SK-N-SH treated with all-trans-retinoic acid at 6 μM for 48 hours (cell line): ENCODE results near the gene MMEL1.

Source experiments
- ATAC-seq: fragments of 200-7000 bp; cut with Tn5 transposase; 3 replicates; pipeline ENCODE4 v1.9.1; 2020; ENCODE audit warnings: mild to moderate bottlenecking, moderate library complexity
- BACH2 ChIP-seq: fragments of 250-450 bp; sonication (Bioruptor Pico); IDR thresholded peaks from 2 replicates; pipeline ENCODE4 v1.9.0; 2021; ENCODE audit warnings: mild to moderate bottlenecking, borderline replicate concordance
- CSDC2 ChIP-seq: fragments of 250-450 bp; sonication (Bioruptor Pico); IDR thresholded peaks from 2 replicates; pipeline ENCODE4 v1.5.0; 2020; ENCODE audit warnings: mild to moderate bottlenecking, moderate library complexity
- GLIS3 ChIP-seq: fragments of 250-450 bp; sonication (Bioruptor Pico); IDR thresholded peaks from 2 replicates; pipeline ENCODE4 v1.5.0; 2020; ENCODE audit warnings: mild to moderate bottlenecking, moderate library complexity
- ISL1 ChIP-seq: fragments of 250-450 bp; sonication (Bioruptor Pico); IDR thresholded peaks from 2 replicates; pipeline ENCODE4 v2.1.2; 2022; ENCODE audit warnings: mild to moderate bottlenecking, moderate library complexity
- OSR1 ChIP-seq: fragments of 250-450 bp; sonication (Bioruptor Pico); IDR thresholded peaks from 2 replicates; pipeline ENCODE4 v1.8.0; 2022; ENCODE audit warnings: moderate library complexity, mild to moderate bottlenecking, inconsistent platforms
- PPARA ChIP-seq: fragments of 250-450 bp; sonication (Bioruptor Pico); IDR thresholded peaks from 2 replicates; pipeline ENCODE4 v1.5.0; 2020; ENCODE audit warnings: mild to moderate bottlenecking, borderline replicate concordance
- RARB ChIP-seq: fragments of 250-450 bp; sonication (Bioruptor Pico); IDR thresholded peaks from 2 replicates; pipeline ENCODE4 v1.8.0; 2021; ENCODE audit warnings: mild to moderate bottlenecking, moderate library complexity
- SNAI2 ChIP-seq: fragments of 250-450 bp; sonication (Bioruptor Pico); IDR thresholded peaks from 2 replicates; pipeline ENCODE4 v1.5.0; 2020; ENCODE audit warnings: mild to moderate bottlenecking, moderate library complexity
- TCF4 ChIP-seq: fragments of 250-450 bp; sonication (Bioruptor Pico); IDR thresholded peaks from 2 replicates; pipeline ENCODE4 v1.8.0; 2021; ENCODE audit warnings: mild to moderate bottlenecking, moderate library complexity, borderline replicate concordance
- ZFP3 ChIP-seq: fragments of 250-450 bp; sonication (Bioruptor Pico); IDR thresholded peaks from 2 replicates; pipeline ENCODE4 v1.5.0; 2020; ENCODE audit warnings: mild to moderate bottlenecking, moderate library complexity
- ZFP30 ChIP-seq: fragments of 450-650 bp; formaldehyde crosslinking; IDR thresholded peaks from 2 replicates; pipeline ENCODE4 v1.5.0; 2022; ENCODE audit warnings: mild to moderate bottlenecking, moderate library complexity
- ZNF70 ChIP-seq: fragments of 450-650 bp; formaldehyde crosslinking; IDR thresholded peaks from 2 replicates; pipeline ENCODE4 v1.5.0; 2020; ENCODE audit warnings: mild to moderate bottlenecking, moderate library complexity
- TF ChIP-seq, protein P1 (sequence below): fragments of 250-450 bp; sonication (Bioruptor Pico); IDR thresholded peaks from 2 replicates; pipeline ENCODE4 v1.5.0; 2020; ENCODE audit warnings: mild to moderate bottlenecking, moderate library complexity
- TF ChIP-seq, protein P2 (sequence below): fragments of 250-450 bp; sonication (Bioruptor Pico); IDR thresholded peaks from 2 replicates; pipeline ENCODE4 v1.8.0; 2020; ENCODE audit warnings: mild to moderate bottlenecking, moderate library complexity, borderline replicate concordance
- TF ChIP-seq, protein P3 (sequence below): fragments of 250-450 bp; sonication (Bioruptor Pico); IDR thresholded peaks from 2 replicates; pipeline ENCODE4 v1.8.0; 2021; ENCODE audit warnings: low read depth, mild to moderate bottlenecking, moderate library complexity, borderline replicate concordance
- TF ChIP-seq, protein P4 (sequence below): fragments of 250-450 bp; sonication (Bioruptor Pico); IDR thresholded peaks from 2 replicates; pipeline ENCODE4 v1.5.1; 2021; ENCODE audit warnings: mild to moderate bottlenecking, moderate library complexity

MMEL1 gene

DNA sequence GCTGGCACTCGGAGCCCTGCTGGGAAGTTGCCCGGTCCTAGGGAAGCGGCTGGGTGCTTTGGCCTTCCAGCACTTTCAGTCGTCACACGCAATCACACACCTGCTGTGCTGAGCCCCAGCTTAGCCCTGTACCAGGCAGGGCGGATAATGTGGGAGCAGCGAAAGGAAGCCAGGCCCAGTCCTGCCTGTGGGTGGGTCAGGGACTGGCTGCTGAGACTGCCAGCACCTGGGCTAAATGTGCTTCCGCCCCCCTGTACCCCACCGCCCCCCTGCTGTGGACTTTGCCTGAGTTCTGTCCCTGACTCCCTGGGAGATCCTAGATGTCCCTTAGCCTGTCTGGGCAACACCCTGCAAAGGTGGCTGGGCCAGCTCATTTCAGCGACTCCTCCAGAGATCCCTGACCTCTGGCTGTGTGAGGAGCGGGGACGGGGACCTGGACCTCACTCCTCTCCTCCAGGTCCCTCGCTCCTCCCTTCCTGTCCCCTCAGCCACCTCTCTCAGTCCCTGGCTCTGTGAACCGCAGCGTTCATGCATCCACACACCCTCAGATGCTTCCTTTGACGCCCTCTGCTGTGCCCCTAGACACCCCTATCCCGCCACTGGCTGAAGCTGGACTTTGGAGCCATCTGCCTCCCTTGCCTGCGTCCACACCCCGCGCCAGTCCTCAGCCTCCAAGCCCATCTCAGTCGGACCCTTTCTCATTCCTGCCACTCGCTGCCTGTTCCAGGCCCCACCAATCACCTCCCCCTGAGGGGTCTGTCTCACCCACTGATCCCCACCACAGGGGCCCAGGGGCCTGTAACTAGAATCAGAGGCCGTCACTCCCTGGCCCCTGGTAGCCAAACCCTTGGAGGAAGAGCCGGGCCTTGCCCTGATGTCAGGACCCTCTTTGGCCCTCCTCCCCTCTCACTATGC lies 1.4 kb downstream of the MMEL1 start (continued):
- no peak for TF ChIP-seq PPARA (CRISPR knock-in tag)

DNA sequence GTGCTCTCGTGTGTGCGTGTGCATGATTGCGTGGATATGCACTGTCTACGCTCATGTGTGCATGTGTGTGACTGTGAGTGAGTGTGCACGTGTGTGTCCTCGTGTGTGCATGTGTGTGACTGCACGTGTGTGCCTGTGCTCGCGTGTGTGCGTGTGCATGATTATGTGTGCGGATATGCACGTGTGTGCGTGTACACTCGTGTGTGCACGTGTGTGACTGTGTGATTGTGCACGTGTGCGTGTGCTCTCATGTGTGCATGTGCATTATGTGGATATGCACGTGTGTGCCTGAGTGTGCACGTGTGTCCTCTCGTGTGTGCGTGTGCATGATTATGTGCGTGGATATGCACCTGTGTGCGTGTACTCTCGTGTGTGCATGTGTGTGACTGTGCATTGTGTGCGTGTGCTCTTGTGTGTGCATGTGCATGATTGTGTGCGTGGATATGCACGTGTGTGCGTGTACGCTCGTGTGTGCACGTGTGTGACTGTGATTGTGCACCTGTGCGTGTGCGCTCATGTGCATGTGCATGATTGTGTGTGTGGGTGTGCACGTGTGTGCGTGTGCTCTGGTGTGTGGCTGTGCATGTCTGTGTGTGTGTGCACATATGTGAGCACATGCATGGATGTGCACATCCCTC lies 2.2 kb downstream of the MMEL1 start:
- ATAC-seq: no peak

DNA sequence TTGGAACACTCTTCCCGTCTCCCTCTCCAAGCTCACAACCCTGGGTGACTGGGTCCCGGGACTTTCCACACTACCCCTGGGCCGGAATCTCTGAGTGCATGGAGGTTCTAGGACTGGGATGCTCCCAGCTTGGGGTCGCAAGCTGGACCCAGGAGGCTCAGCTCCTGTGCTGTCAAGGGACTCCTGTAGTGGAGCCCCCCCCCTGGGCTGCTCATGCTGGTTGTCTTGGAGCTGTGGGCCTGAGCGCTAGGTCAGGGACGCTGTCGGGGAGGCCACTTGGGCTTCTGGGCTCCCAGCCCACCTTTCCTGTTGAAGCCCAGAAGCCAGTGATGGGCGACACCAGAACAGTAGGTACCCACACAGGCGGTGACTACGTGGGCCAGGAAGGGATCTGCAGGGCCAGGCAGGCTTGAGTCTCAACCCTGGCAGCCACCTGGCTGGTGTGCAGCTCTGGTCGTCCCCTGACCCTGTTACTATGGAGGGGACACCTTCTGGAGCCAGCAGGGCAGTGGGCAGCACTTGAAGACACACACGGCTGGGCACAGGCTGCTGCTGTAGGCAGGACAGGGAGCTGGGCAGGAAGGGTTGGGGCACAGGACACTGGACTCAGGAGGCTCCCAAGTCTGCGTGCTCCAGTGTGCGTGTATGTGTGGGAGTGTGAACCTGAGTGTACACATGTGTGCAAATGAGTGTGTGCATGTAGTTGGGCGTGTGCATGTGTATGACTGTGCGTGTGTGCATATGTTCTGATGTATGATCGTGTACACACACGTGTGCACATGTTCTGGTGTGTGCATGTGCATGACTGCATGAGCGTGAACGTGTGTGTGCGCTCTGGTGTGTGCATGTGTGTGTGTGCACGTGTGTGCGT lies 3.0 kb downstream of the MMEL1 start:
- TF ChIP-seq ZNF70: no peak
- TF ChIP-seq, protein P1, sequence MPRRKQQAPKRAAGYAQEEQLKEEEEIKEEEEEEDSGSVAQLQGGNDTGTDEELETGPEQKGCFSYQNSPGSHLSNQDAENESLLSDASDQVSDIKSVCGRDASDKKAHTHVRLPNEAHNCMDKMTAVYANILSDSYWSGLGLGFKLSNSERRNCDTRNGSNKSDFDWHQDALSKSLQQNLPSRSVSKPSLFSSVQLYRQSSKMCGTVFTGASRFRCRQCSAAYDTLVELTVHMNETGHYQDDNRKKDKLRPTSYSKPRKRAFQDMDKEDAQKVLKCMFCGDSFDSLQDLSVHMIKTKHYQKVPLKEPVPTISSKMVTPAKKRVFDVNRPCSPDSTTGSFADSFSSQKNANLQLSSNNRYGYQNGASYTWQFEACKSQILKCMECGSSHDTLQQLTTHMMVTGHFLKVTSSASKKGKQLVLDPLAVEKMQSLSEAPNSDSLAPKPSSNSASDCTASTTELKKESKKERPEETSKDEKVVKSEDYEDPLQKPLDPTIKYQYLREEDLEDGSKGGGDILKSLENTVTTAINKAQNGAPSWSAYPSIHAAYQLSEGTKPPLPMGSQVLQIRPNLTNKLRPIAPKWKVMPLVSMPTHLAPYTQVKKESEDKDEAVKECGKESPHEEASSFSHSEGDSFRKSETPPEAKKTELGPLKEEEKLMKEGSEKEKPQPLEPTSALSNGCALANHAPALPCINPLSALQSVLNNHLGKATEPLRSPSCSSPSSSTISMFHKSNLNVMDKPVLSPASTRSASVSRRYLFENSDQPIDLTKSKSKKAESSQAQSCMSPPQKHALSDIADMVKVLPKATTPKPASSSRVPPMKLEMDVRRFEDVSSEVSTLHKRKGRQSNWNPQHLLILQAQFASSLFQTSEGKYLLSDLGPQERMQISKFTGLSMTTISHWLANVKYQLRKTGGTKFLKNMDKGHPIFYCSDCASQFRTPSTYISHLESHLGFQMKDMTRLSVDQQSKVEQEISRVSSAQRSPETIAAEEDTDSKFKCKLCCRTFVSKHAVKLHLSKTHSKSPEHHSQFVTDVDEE (CRISPR knock-in tag): no peak
- TF ChIP-seq, protein P2, sequence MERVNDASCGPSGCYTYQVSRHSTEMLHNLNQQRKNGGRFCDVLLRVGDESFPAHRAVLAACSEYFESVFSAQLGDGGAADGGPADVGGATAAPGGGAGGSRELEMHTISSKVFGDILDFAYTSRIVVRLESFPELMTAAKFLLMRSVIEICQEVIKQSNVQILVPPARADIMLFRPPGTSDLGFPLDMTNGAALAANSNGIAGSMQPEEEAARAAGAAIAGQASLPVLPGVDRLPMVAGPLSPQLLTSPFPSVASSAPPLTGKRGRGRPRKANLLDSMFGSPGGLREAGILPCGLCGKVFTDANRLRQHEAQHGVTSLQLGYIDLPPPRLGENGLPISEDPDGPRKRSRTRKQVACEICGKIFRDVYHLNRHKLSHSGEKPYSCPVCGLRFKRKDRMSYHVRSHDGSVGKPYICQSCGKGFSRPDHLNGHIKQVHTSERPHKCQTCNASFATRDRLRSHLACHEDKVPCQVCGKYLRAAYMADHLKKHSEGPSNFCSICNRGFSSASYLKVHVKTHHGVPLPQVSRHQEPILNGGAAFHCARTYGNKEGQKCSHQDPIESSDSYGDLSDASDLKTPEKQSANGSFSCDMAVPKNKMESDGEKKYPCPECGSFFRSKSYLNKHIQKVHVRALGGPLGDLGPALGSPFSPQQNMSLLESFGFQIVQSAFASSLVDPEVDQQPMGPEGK (CRISPR knock-in tag): no peak
- no peak for TF ChIP-seq RARB
- TF ChIP-seq SNAI2 (CRISPR knock-in tag): no peak
- TF ChIP-seq ISL1 (CRISPR knock-in tag): no peak
- TF ChIP-seq ZFP3 (CRISPR knock-in tag): no peak
- TF ChIP-seq PPARA (CRISPR knock-in tag): no peak
- no peak for TF ChIP-seq ZFP30 (CRISPR knock-in tag)
- ATAC-seq: no peak

More for the DNA sequence above, 2.2 kb downstream of the MMEL1 start:
- TF ChIP-seq, protein P1 (CRISPR knock-in tag): no peak
- TF ChIP-seq ZNF70 (no peak), GLIS3 (no peak), SNAI2 (CRISPR knock-in tag) (no peak)
- TF ChIP-seq, protein P3, sequence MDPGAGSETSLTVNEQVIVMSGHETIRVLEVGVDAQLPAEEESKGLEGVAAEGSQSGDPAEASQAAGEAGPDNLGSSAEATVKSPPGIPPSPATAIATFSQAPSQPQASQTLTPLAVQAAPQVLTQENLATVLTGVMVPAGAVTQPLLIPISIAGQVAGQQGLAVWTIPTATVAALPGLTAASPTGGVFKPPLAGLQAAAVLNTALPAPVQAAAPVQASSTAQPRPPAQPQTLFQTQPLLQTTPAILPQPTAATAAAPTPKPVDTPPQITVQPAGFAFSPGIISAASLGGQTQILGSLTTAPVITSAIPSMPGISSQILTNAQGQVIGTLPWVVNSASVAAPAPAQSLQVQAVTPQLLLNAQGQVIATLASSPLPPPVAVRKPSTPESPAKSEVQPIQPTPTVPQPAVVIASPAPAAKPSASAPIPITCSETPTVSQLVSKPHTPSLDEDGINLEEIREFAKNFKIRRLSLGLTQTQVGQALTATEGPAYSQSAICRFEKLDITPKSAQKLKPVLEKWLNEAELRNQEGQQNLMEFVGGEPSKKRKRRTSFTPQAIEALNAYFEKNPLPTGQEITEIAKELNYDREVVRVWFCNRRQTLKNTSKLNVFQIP (CRISPR knock-in tag): no peak

DNA sequence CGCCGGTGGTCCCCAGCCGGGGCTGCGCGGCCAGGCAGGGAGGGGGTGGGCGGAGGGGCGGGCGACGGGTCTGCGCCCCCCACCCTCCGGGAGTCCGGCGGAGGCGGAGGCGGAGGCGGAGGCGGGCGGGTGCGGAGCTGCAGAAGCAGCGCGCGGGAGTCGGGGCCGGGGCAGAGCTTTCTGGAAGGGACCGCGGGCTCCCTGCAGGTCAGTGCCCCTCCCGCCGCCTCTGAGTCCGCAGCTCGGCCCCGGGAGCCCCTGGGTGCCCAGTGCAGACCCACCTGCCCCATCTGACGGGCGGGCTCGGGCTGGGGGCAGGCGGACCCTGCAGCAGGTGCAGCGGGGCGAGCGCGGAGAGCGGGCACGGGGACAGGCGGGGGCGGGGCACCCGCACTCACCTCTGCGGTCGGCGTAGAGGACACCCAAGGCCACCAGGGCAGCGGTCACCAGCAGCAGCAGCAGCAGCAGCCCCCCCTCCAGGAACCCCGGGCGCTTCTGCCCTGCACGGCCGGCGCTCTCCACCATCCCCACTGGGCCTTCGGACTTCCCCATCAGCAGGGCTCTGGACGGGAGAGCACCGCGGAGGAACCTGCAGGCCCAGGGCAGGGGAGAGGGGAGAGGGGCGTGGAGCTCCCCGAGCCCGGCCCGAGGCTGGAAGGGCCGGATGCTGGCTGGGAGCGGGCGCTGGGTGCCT lies 3.7 kb downstream of the MMEL1 start:
- ATAC-seq: no peak
- TF ChIP-seq CSDC2 (CRISPR knock-in tag) (no peak), GLIS3 (no peak), TCF4 (CRISPR knock-in tag) (no peak), PPARA (CRISPR knock-in tag) (no peak), ZNF70 (no peak), BACH2 (CRISPR knock-in tag) (no peak), OSR1 (CRISPR knock-in tag) (no peak), ZFP30 (CRISPR knock-in tag) (no peak), RARB (no peak)
- TF ChIP-seq, protein P4, sequence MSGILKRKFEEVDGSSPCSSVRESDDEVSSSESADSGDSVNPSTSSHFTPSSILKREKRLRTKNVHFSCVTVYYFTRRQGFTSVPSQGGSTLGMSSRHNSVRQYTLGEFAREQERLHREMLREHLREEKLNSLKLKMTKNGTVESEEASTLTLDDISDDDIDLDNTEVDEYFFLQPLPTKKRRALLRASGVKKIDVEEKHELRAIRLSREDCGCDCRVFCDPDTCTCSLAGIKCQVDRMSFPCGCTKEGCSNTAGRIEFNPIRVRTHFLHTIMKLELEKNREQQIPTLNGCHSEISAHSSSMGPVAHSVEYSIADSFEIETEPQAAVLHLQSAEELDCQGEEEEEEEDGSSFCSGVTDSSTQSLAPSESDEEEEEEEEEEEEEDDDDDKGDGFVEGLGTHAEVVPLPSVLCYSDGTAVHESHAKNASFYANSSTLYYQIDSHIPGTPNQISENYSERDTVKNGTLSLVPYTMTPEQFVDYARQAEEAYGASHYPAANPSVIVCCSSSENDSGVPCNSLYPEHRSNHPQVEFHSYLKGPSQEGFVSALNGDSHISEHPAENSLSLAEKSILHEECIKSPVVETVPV (CRISPR knock-in tag): no peak
- TF ChIP-seq, protein P1 (CRISPR knock-in tag): no peak
